Activated T-cell treated with anti-CD3 and anti-CD28 coated beads for 1 hour (primary cell): ENCODE measurements around the gene RNASE1.
"Not testable (repeated sequence)": the region's sequence is repeated elsewhere in the genome, so short reads cannot be mapped to it uniquely, and the experiment has no call there.

Source experiments
- DNase-seq: peaks from one replicate; pipeline ENCODE4 v3.0.0-alpha.2; 2020; ENCODE audit warnings: low read depth

The RNASE1 gene

GRCh38 chr14:20772650-20773049 is 30.0 kb downstream of the RNASE1 start:
- DNase-seq, result no peak

DNA sequence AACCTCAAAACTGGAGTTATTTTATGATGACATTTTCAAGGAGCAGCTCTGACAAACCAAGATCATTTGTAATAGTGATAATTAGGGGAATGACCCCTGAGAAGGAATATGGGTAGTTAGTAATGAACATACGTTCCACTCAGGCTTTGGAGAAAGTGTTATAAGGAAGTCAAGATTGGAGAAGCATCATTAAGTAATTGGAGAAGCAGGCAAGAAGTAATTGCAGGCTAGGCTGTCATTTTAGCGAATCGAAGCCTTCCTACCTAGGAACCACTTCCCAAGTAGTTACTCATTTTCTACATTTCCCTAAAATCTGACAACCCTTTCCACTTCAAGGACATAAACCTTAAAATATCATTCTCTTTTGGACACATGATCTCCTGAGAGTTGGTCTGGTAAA is 33.2 kb downstream of the RNASE1 start:
- no peak for DNase-seq

GRCh38 chr14:20768593-20768892 is 34.1 kb downstream of the RNASE1 start:
- DNase-seq, result no peak

DNA sequence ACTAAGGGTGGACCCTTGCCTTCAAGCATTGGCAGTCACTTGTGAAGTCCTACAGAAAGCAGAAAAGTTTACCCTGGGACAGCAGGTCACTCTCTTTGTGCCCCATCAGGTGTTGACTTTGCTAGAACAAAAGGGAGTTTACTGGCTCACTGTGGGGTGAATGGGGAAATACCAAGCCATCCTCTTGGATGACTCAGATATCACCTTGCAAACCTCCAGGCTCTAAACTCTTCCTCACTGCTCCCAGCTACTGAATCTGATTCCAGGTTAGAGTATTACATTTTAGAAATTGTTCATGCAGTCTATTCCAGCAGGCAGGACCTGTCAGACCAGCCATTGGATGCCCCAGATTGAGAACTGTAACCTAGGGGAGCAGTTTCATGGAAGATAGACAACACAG is 41.7 kb downstream of the RNASE1 start:
- no peak for DNase-seq

GRCh38 chr14:20759465-20759864 is 43.2 kb downstream of the RNASE1 start:
- DNase-seq, result not testable (repeated sequence)

- peak; percentile 20 for DNase-seq
Measured at GRCh38 chr14:20757965-20758364, 44.7 kb downstream of the RNASE1 start.

DNA sequence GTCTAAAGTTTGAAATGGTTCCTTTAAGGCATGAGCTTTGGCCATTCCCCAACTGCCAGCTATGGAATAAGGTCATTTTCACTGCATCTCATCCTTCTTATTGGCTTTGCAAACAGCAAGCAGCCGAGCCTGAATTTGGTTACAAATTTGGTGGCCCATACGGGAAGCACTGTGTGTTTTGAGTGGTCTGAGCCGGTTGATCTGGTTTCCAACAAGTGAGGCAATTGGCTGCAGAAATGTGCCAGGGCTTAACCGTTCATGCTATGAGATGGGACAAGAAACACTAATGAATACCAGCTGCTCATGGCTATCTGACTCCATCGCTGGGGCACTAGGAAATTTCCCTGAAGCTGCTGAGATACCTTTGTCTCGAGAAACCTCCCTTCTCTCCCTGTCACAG is 47.6 kb downstream of the RNASE1 start:
- DNase-seq, result no peak

- DNase-seq, result no peak
Measured at GRCh38 chr14:20754308-20754707, 48.3 kb downstream of the RNASE1 start.

GRCh38 chr14:20751963-20752562 is 50.6 kb downstream of the RNASE1 start:
- no peak for DNase-seq
